ENCODE results near the gene ATP13A5. TPM values are rescaled to one million over a fixed set of nuclear protein-coding genes. Genes with fewer than 3 reads are reported as not detected.

The ATP13A5 gene
- total and polyA plus RNA-seq, 2 of the 8 experiments (the other 6 are each of a cell fraction or from before 2014, with no cell fraction given) = not detected

- Histone ChIP-seq H3K27me3 (replicated peaks in 1 of 4; ENCODE audit: control insufficient read depth in 3 of 4, extremely low read depth in 1 of 4, insufficient read depth in 3 of 4, low read length in 3 of 4) (no peaks in the 10 kb centered on the region), H3K27ac (ENCODE audit: low read depth, low read length) (no peak overlapping the region), H4K8ac (ENCODE audit: extremely low read depth, insufficient read depth, low read length) (no peak overlapping the region), H3K56ac (replicated peaks; ENCODE audit: insufficient read length, low read depth, low read length) (no peak overlapping the region), H3K4me2 (ENCODE audit: insufficient read depth in 1 of 2, low read depth in 2 of 2, low read length in 2 of 2) (no peak overlapping the region), H3K4me3 (ENCODE audit: extremely low read depth in 1 of 4, insufficient read depth in 2 of 4, low read depth in 3 of 4, low read length in 4 of 4) (no peak overlapping the region), H3K9me3 (ENCODE audit: insufficient read depth in 2 of 2, low read depth in 1 of 2, low read length in 1 of 2) (peaks cover 0 to 2% of the 10 kb centered on the region in 2 experiments; a peak in 1 of 4 replicates), H3K23ac (ENCODE audit: insufficient read length) (no peak overlapping the region), H4K20me1 (replicated peaks in 1 of 2; ENCODE audit: control insufficient read depth in 1 of 2, insufficient read depth in 2 of 2, low read length in 2 of 2) (no peaks in the 10 kb centered on the region), H3K9ac (replicated peaks in 1 of 4; ENCODE audit: extremely low read depth in 1 of 4, low read depth in 3 of 4, low read length in 3 of 4) (no peak overlapping the region), H2BK5ac (ENCODE audit: low read depth, low read length) (0 out of 2 replicates have a peak overlapping the region, but pooled peaks have one; percentile 7), H3K14ac (ENCODE audit: insufficient read length) (no peak overlapping the region), H2BK120ac (replicated peaks; ENCODE audit: low read depth, low read length) (no peak overlapping the region), H3K79me2 (ENCODE audit: control insufficient read depth in 1 of 2, insufficient read depth in 2 of 2, low read length in 2 of 2) (no peaks in the 10 kb centered on the region), H3K79me1 (ENCODE audit: low read depth, low read length) (no peaks in the 10 kb centered on the region), H3K23me2 (ENCODE audit: low read depth, low read length) (no peaks in the 10 kb centered on the region), H4K91ac (replicated peaks; ENCODE audit: insufficient read length, low read length) (peak overlapping the region; percentile 28), H2BK15ac (ENCODE audit: low read length) (no peak overlapping the region; the same call in 1 of the 2 replicates), H3K18ac (ENCODE audit: extremely low read depth, low read length) (no peak overlapping the region), H2BK12ac (ENCODE audit: low read depth, low read length) (no peak overlapping the region), H3K4ac (replicated peaks; ENCODE audit: insufficient read length, low read depth, low read length) (peak overlapping the region; percentile 5), H3K36me3 (ENCODE audit: control insufficient read depth in 2 of 4, insufficient read depth in 4 of 4, low read length in 3 of 4) (no peaks in the 10 kb centered on the region), H2AFZ (ENCODE audit: low read length) (no peak overlapping the region), H3K4me1 (replicated peaks in 1 of 4; ENCODE audit: control insufficient read depth in 3 of 4, insufficient read depth in 4 of 4, low read length in 3 of 4) (peaks cover 0 to 14% (median 11%) of the 10 kb centered on the region in 4 experiments; a peak in 3 of 7 replicates), H4K5ac (ENCODE audit: insufficient read length, low read depth, low read length) (peak overlapping the region; percentile 13), H2BK20ac (ENCODE audit: low read length) (no peak overlapping the region), H2AK5ac (ENCODE audit: low read depth, low read length) (no peak overlapping the region)
- CTCF ChIA-PET (ENCODE audit: partially characterized antibody) = interaction anchor here (0.6 kb wide), 1 partner anchor 843 kb away, joined by 3 read pairs; no protein-coding TSS in a partner anchor
- 86% methylated on average over 6 of the region's 6 CpGs; no CpG with 5 or more reads in 1 of the 2 experiments for WGBS, 2 experiments (ENCODE audit: extremely low coverage in 1 of 2, insufficient coverage in 1 of 2, insufficient read length in 1 of 2, insufficient replicate concordance in 2 of 2, low coverage in 1 of 2, low lambda C conversion rate in 2 of 2, missing lambda C conversion rate in 1 of 2)
- DNase-seq (ENCODE audit: low read depth in 1 of 2, low spot score in 2 of 2) (peak in 1 of 2 experiments; percentile 20), FAIRE-seq (no peak)
- POLR2A ChIA-PET (ENCODE audit: partially characterized antibody) = no interaction called here
- TF ChIP-seq SIRT6 (IDR thresholded peaks at IDR 0.05; ENCODE audit: low read length) (no peak), USF2 (IDR thresholded peaks at IDR 0.05; ENCODE audit: low read length) (no peak), SIN3A (conservative IDR thresholded peaks at IDR 0.05 in 1 of 2, IDR thresholded peaks at IDR 0.05 in 1 of 2; ENCODE audit: low read depth in 1 of 2, low read length in 2 of 2) (no peak), JUN (IDR thresholded peaks at IDR 0.05; ENCODE audit: low read depth, low read length) (no peak), SAP30 (IDR thresholded peaks at IDR 0.05; ENCODE audit: insufficient read depth, insufficient replicate concordance, low read length) (no peak)
Measured at GRCh38 chr3:193388361-193388760, 9.8 kb upstream of the ATP13A5 start.
